Body of pancreas (tissue), 4 donors: ENCODE results near the gene PLS1. TPM values are rescaled to one million over a fixed set of nuclear protein-coding genes. Genes with fewer than 3 reads are reported as not detected.

Experiments used
- ATAC-seq: fragments of 150-250 bp; one replicate; pipeline ENCODE4 v1.9.1; 2016
- DNase-seq, 4 donors: peaks; one replicate each; pipeline ENCODE4 v3.0.0-alpha.2; 2019
- H3K27ac ChIP-seq, 4 donors: fragments of 200-600 bp; sonication (generic); 1 replicate in 3 of 4; 2 replicates in 1 of 4; pipeline versions ENCODE4 v1.5.1 to v1.6.1; 2016 to 2019; ENCODE audit warnings: mild to moderate bottlenecking in 1 of 4, mixed read lengths in 1 of 4, moderate library complexity in 1 of 4
- H3K27me3 ChIP-seq, 2 donors: fragments of 200-600 bp; sonication (generic); one replicate each; pipeline ENCODE4 v1.6.0; 2016; ENCODE audit warnings: mild to moderate bottlenecking in 1 of 2
- H3K36me3 ChIP-seq, 2 donors: fragments of 200-600 bp; sonication (generic); replicated peaks in 1 of 2; 2 replicates each; pipeline ENCODE4 v1.5.1; 2016; ENCODE audit warnings: low read depth in 2 of 2; ENCODE audit not compliant: insufficient read depth in 1 of 2
- H3K4me1 ChIP-seq: fragments of 200-600 bp; sonication (generic); one replicate; pipeline ENCODE4 v1.6.0; 2016
- H3K4me3 ChIP-seq, 2 donors: fragments of 200-600 bp; sonication (generic); 1 replicate in 1 of 2; 2 replicates in 1 of 2; pipeline ENCODE4 v1.5.1; 2016 to 2019
- H3K9me3 ChIP-seq, 3 donors: fragments of 200-600 bp; sonication (generic); 1 replicate in 2 of 3; 2 replicates in 1 of 3; pipeline ENCODE4 v1.5.1; 2016
- POLR2A ChIP-seq, 3 donors: fragments of 450-650 bp; IDR thresholded peaks; one replicate each; pipeline ENCODE4 v1.6.1; 2016; ENCODE audit warnings: antibody characterized with exemption in 3 of 3, mild to moderate bottlenecking in 2 of 3
- WGBS, 2 donors: methylation state at CpG; one replicate each; pipeline ENCODE4 v1.1.5; 2017; 5-methylcytosine and 5-hydroxymethylcytosine counted together
- intact Hi-C: fragments of 100-400 bp; cut with DNase I; formaldehyde crosslinking; loops from one replicate; pipeline ENCODE4 v1.15.1; 2023
- total RNA-seq, 2 donors: library from RNA; depleted of rRNA; stranded (reverse); fragments of >200 nt; gene quantifications; one replicate each; pipeline ENCODE4 v1.1.0, GENCODE V29; 2016
- TF ChIP-seq, protein P1 (sequence below), 7 experiments: fragments of 450-650 bp in 4 of 7; fragments of 200-600 bp in 3 of 7; sonication (generic) in 3 of 7; IDR thresholded peaks; one replicate each; pipeline ENCODE4 v1.5.1; 2016 to 2019; ENCODE audit warnings: antibody characterized with exemption in 7 of 7

The PLS1 gene
- total RNA-seq, 2 donors from 2014 or later = 6.3 to 21.8 TPM

DNA sequence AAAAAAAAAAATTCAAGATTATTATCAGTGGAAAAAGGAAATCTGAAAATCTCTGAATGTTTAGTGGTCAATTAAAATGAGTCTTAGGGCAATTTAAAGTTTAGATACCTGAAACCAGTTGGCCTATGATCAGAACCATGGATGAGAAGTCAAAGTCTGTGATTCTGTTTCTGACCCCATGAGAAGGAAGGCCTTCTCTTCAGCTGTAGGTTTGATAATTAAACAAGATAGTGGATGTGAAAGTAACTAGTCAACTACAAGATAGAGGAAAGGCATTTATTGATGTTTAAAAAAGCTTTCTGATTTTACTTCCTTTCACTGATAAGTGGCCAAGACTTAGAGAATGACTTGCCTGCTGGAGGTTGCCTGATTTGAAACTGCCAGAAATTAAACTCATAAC is 8.7 kb downstream of the PLS1 start:
- no peak for TF ChIP-seq POLR2A (IDR thresholded peaks at IDR 0.05)
- TF ChIP-seq, protein P1, sequence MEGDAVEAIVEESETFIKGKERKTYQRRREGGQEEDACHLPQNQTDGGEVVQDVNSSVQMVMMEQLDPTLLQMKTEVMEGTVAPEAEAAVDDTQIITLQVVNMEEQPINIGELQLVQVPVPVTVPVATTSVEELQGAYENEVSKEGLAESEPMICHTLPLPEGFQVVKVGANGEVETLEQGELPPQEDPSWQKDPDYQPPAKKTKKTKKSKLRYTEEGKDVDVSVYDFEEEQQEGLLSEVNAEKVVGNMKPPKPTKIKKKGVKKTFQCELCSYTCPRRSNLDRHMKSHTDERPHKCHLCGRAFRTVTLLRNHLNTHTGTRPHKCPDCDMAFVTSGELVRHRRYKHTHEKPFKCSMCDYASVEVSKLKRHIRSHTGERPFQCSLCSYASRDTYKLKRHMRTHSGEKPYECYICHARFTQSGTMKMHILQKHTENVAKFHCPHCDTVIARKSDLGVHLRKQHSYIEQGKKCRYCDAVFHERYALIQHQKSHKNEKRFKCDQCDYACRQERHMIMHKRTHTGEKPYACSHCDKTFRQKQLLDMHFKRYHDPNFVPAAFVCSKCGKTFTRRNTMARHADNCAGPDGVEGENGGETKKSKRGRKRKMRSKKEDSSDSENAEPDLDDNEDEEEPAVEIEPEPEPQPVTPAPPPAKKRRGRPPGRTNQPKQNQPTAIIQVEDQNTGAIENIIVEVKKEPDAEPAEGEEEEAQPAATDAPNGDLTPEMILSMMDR (IDR thresholded peaks at IDR 0.05) = no peak
- peaks cover 10% of the 10 kb centered on the region for H3K4me1 ChIP-seq

DNA sequence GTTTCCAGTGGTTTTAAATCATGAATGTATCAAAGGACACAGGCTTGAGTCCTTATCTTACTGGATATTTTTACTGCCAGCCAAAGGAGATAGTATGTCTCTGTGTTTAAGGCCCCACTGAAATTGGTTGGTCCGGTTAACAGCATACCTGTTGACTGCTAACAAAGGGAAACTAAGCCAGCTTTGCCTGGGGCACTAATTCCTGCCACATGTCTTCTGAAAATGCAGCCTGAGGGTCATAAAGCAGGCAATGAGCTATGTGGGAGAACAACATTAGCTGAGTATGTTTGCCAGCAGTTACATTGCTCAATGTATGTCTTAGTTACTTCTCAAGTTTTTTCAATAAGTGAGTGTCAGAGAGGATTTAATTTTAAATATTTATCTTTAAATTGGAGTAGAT is 12.4 kb downstream of the PLS1 start:
- H3K27ac ChIP-seq = no peak overlapping the region
- no peak overlapping the region for H3K4me3 ChIP-seq
- no peaks in the 10 kb centered on the region for H3K27me3 ChIP-seq
- 86 to 100% methylated on average over 1 of the region's 1 CpG for WGBS, 2 donors
- H3K4me1 ChIP-seq = peaks cover 10% of the 10 kb centered on the region
- no peaks in the 10 kb centered on the region for H3K36me3 ChIP-seq
- intact Hi-C loops = no loop called here
- H3K9me3 ChIP-seq = no peaks in the 10 kb centered on the region
- ATAC-seq (no peak), DNase-seq (no peak)
- no peak for TF ChIP-seq POLR2A (IDR thresholded peaks at IDR 0.05)
- TF ChIP-seq, protein P1 (IDR thresholded peaks at IDR 0.05) = no peak

More for the DNA sequence above, 8.7 kb downstream of the PLS1 start:
- no peak for ATAC-seq
- no peak for DNase-seq
- H3K27ac ChIP-seq = no peak overlapping the region
- H3K4me3 ChIP-seq = no peak overlapping the region
- no peaks in the 10 kb centered on the region for H3K27me3 ChIP-seq
- no peaks in the 10 kb centered on the region for H3K9me3 ChIP-seq
- intact Hi-C loops = no loop called here
- H3K36me3 ChIP-seq = no peaks in the 10 kb centered on the region

DNA sequence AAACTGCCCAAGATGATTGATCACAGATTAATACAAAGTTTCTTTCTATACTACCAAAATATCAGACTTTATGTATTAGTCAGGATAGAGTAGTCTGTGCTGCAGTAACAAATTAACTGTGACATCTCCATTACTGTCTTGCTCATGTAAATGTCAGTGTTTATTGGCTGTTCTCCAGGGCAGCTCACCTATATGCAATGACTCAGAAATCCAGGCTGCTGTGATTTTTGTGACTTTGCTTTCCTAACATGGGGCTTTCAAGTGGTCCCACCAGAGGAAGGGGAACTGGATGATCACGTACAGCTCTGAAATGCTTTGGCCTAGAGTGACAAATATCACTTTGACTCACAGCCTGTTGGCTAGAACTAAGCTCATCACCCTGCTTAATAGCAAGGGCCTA is 12.9 kb downstream of the PLS1 start:
- no peak for TF ChIP-seq POLR2A (IDR thresholded peaks at IDR 0.05)
- ATAC-seq (no peak), DNase-seq (no peak)
- intact Hi-C loops = no loop called here
- H3K4me1 ChIP-seq = peaks cover 10% of the 10 kb centered on the region
- WGBS, 2 donors = 86 to 100% methylated on average over 1 of the region's 1 CpG
- H3K36me3 ChIP-seq = no peaks in the 10 kb centered on the region
- H3K4me3 ChIP-seq = no peak overlapping the region
- no peak overlapping the region for H3K27ac ChIP-seq
- H3K9me3 ChIP-seq = no peaks in the 10 kb centered on the region
- no peaks in the 10 kb centered on the region for H3K27me3 ChIP-seq

DNA sequence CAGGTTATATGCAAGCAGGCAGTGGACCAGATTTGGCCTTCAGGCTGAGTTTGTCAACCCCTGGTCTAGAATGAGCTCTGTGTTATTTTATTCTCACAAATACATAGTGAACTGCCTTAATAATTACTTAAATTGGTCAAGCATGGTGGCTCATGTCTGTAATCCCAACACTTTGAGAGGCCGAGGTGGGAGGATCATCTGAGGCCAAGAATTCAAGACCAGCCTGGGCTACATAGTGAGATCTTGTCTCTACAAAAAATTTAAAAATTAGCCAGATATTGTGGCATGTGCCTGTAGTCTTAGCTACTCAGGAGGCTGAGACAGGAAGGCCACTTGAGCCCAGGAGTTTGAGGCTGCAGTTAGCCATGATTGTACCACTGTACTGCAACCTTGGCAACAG is 15.0 kb downstream of the PLS1 start:
- TF ChIP-seq POLR2A (IDR thresholded peaks at IDR 0.05) = no peak
- TF ChIP-seq, protein P1 (IDR thresholded peaks at IDR 0.05) = no peak

DNA sequence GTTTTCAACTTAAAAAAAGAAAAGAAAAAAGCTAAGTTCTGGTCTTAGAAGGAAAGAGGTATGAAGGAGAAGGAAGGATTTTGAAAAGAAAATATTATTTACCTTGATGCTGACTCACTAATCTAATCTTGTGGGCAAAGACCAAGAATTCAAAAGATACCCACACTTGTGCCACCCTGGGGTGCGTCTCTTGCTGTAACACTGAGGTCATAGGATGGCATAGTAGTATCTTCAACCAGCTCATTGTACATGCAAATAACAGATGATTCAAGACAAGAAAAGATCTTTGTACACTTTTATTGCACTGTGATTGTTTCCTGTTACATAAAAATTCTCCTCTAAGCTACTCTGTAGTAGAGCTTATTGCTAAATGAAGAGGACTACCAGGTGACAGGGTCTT is 17.3 kb downstream of the PLS1 start:
- DNase-seq (no peak), ATAC-seq (no peak)
- Histone ChIP-seq H3K27me3 (no peaks in the 10 kb centered on the region), H3K4me3 (no peak overlapping the region), H3K36me3 (no peaks in the 10 kb centered on the region), H3K9me3 (no peaks in the 10 kb centered on the region), H3K4me1 (no peaks in the 10 kb centered on the region), H3K27ac (no peak overlapping the region)
- WGBS, 2 donors = 65 to 85% methylated on average over 1 of the region's 1 CpG
- intact Hi-C loops = no loop called here
- TF ChIP-seq, protein P1 (IDR thresholded peaks at IDR 0.05) = no peak
- TF ChIP-seq POLR2A (IDR thresholded peaks at IDR 0.05) = no peak

More for the DNA sequence above, 15.0 kb downstream of the PLS1 start:
- intact Hi-C loops = no loop called here
- H3K36me3 ChIP-seq = no peaks in the 10 kb centered on the region
- DNase-seq (no peak), ATAC-seq (no peak)
- no peaks in the 10 kb centered on the region for H3K9me3 ChIP-seq
- WGBS, 2 donors = 95 to 100% methylated on average over 1 of the region's 1 CpG
- no peaks in the 10 kb centered on the region for H3K4me1 ChIP-seq
- no peaks in the 10 kb centered on the region for H3K27me3 ChIP-seq
- H3K4me3 ChIP-seq = no peak overlapping the region
- no peak overlapping the region for H3K27ac ChIP-seq
